Measurements from ENCODE around the gene RNF151. TPM values are rescaled to one million over a fixed set of nuclear protein-coding genes. Genes with fewer than 3 reads are reported as not detected.

Gene RNF151
- total RNA-seq, 2 experiments from 2014 or later, result not detected

DNA sequence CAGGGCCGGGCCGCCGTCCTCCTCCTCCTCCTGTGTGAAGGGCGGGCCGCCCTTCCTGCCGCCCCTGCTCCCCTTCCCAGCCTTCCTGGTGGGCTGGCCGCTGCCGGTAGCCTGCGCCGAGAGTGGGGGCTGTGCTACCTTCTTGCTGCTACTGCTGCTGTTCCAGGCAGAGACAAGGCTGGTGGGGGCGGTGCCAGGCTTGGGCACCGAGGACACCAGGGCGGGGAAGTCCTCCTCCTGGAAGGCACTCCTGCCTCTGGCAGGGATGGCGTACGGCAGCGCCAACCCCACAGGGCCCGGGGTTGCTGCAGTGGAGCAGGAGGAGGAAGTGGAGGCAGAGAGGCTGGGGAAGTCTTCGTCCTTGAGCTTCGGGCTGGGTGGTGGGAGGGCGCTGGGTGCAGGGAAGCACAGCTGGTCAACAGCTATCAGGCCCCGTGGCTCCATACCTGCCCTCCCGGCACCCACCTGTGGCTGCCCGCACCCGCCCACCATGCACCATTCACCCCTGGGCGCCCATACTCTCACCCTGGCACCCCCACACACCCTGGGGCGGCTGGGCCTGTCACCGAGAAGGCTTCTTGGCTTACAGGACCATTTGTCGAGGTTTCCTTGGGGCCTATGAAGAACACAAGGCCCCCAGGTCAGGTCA, 33.3 kb downstream of the RNF151 start:
- no TSS peak for BruUV-seq (replicated peaks)
- intact Hi-C loops (cut with micrococcal nuclease; ENCODE audit: unreplicated experiment), result no loop called here
- peaks cover 86% of the 10 kb centered on the region for H3K36me3 ChIP-seq (ENCODE audit: insufficient read depth, low read length)
- DNase-seq (ENCODE audit: low spot score), result no peak
- no peaks in the 10 kb centered on the region for H3K9me3 ChIP-seq (ENCODE audit: low read length)
- H3K9me2 ChIP-seq (ENCODE audit: insufficient read depth, low read length), result no peaks in the 10 kb centered on the region
- no peak overlapping the region for H3K4me2 ChIP-seq (ENCODE audit: low read length)
- no peak overlapping the region for H3K27ac ChIP-seq (ENCODE audit: low read depth, low read length, poor library complexity, severe bottlenecking)
- POLR2A ChIA-PET, result no interaction called here
- CTCF ChIA-PET (ENCODE audit: unreplicated experiment), result no interaction called here
- H2AFZ ChIP-seq (ENCODE audit: low read length), result no peak overlapping the region
- no peaks in the 10 kb centered on the region; the same call in 1 of the 2 replicates for H3K79me2 ChIP-seq (ENCODE audit: insufficient read depth, low read depth, low read length)
- peaks cover 9% of the 10 kb centered on the region for H3K4me1 ChIP-seq (ENCODE audit: insufficient read depth, low read length, poor library complexity, severe bottlenecking)
- TF ChIP-seq, protein P1, sequence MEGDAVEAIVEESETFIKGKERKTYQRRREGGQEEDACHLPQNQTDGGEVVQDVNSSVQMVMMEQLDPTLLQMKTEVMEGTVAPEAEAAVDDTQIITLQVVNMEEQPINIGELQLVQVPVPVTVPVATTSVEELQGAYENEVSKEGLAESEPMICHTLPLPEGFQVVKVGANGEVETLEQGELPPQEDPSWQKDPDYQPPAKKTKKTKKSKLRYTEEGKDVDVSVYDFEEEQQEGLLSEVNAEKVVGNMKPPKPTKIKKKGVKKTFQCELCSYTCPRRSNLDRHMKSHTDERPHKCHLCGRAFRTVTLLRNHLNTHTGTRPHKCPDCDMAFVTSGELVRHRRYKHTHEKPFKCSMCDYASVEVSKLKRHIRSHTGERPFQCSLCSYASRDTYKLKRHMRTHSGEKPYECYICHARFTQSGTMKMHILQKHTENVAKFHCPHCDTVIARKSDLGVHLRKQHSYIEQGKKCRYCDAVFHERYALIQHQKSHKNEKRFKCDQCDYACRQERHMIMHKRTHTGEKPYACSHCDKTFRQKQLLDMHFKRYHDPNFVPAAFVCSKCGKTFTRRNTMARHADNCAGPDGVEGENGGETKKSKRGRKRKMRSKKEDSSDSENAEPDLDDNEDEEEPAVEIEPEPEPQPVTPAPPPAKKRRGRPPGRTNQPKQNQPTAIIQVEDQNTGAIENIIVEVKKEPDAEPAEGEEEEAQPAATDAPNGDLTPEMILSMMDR (conservative IDR thresholded peaks at IDR 0.05; ENCODE audit: low read length), result no peak
- no peak for TF ChIP-seq EZH2phosphoT487 (IDR thresholded peaks at IDR 0.05; ENCODE audit: borderline replicate concordance, low read depth, low read length)
- H4K20me1 ChIP-seq (ENCODE audit: insufficient read depth, low read length), result no peaks in the 10 kb centered on the region; the same call in 1 of the 2 replicates
- H3K4me3 ChIP-seq (ENCODE audit: low read depth, low read length, poor library complexity, severe bottlenecking), result no peak overlapping the region

DNA sequence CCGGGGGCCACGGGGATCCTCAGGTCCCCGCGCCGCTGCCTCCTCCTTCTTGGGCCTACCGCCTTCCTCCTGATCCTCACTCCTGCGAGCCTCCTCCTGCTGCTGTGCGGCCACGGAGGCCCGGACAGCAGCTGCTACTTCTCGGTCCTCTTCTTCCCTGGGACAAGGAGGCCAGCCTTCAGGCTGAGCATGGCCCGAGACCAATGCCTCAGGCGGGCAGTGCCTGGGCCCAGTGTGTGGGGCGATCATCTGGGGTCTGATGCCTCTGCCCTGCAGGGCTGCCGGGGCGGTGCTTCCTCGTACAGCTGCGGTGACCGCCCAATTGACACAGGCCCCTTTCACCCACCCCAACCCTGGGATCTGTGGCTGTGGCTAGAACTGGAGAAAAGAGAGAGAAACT, 34.4 kb downstream of the RNF151 start:
- no peak for DNase-seq (ENCODE audit: low spot score)
- CTCF ChIA-PET (ENCODE audit: unreplicated experiment), result no interaction called here
- no peak overlapping the region for H3K4me3 ChIP-seq (ENCODE audit: low read depth, low read length, poor library complexity, severe bottlenecking)
- peaks cover 9% of the 10 kb centered on the region for H3K4me1 ChIP-seq (ENCODE audit: insufficient read depth, low read length, poor library complexity, severe bottlenecking)
- H4K20me1 ChIP-seq (ENCODE audit: insufficient read depth, low read length), result no peaks in the 10 kb centered on the region; the same call in 1 of the 2 replicates
- TF ChIP-seq, protein P1 (conservative IDR thresholded peaks at IDR 0.05; ENCODE audit: low read length), result no peak
- TF ChIP-seq EZH2phosphoT487 (IDR thresholded peaks at IDR 0.05; ENCODE audit: borderline replicate concordance, low read depth, low read length), result no peak
- H3K9me2 ChIP-seq (ENCODE audit: insufficient read depth, low read length), result no peaks in the 10 kb centered on the region
- H3K4me2 ChIP-seq (ENCODE audit: low read length), result no peak overlapping the region
- H3K79me2 ChIP-seq (ENCODE audit: insufficient read depth, low read depth, low read length), result no peaks in the 10 kb centered on the region; the same call in 1 of the 2 replicates
- BruUV-seq (replicated peaks), result no TSS peak
- intact Hi-C loops (cut with micrococcal nuclease; ENCODE audit: unreplicated experiment), result no loop called here
- POLR2A ChIA-PET, result no interaction called here
- no peak overlapping the region for H3K27ac ChIP-seq (ENCODE audit: low read depth, low read length, poor library complexity, severe bottlenecking)
- no peaks in the 10 kb centered on the region for H3K9me3 ChIP-seq (ENCODE audit: low read length)
- peaks cover 78% of the 10 kb centered on the region for H3K36me3 ChIP-seq (ENCODE audit: insufficient read depth, low read length)
- no peak overlapping the region for H2AFZ ChIP-seq (ENCODE audit: low read length)

All from OCI-LY7 (cell line).